OCI-LY7 (cell line): ENCODE data around the gene DTX3. TPM values are rescaled to one million over a fixed set of nuclear protein-coding genes. Genes with fewer than 3 reads are reported as not detected.
"Not testable (repeated sequence)": the region's sequence is repeated elsewhere in the genome, so short reads cannot be mapped to it uniquely, and the experiment has no call there.

Experiments
- BruUV-seq: library from RNA; stranded (reverse); fragments of 400-500 nt; replicated peaks from 2 replicates; lab custom pipeline; 2021; lab: Mats Ljungman, UMichigan
- CTCF ChIA-PET: fragments of 300-600 bp; sonication (Branson Sonifier 250); formaldehyde crosslinking; loops from one replicate; lab custom pipeline; 2022; ENCODE audit warnings: antibody characterized with exemption; ENCODE audit not compliant: unreplicated experiment; lab: Charles Lee
- POLR2A ChIA-PET: fragments of 300-600 bp; sonication (Branson Sonifier 250); formaldehyde crosslinking; loops from one replicate; lab custom pipeline; 2022; ENCODE audit warnings: antibody characterized with exemption; lab: Charles Lee
- DNase-seq: peaks from one replicate; pipeline ENCODE4 v3.0.0-alpha.2; 2015; ENCODE audit warnings: low spot score
- H2AFZ ChIP-seq: fragments of 200-600 bp; sonication (generic), shearing (Covaris generic); 2 replicates; pipeline ENCODE4 v1.6.1; 2014; ENCODE audit warnings: mild to moderate bottlenecking, antibody characterized with exemption, low read length, moderate library complexity
- H3K27ac ChIP-seq: fragments of 200-600 bp; sonication (generic); 2 replicates; pipeline ENCODE4 v1.5.1; 2014; ENCODE audit warnings: mixed run types, low read depth, mild to moderate bottlenecking, moderate library complexity, low read length, inconsistent platforms; ENCODE audit not compliant: poor library complexity, severe bottlenecking
- H3K36me3 ChIP-seq: fragments of 200-600 bp; sonication (generic); 2 replicates; pipeline ENCODE4 v1.6.1; 2014; ENCODE audit warnings: mild to moderate bottlenecking, antibody characterized with exemption, low read length, moderate library complexity, mixed read lengths; ENCODE audit not compliant: insufficient read depth
- H3K4me1 ChIP-seq: fragments of 200-600 bp; sonication (generic); 2 replicates; pipeline ENCODE4 v1.5.1; 2014; ENCODE audit warnings: mild to moderate bottlenecking, low read length; ENCODE audit not compliant: insufficient read depth, poor library complexity, severe bottlenecking
- H3K4me2 ChIP-seq: fragments of 200-600 bp; sonication (generic); 2 replicates; pipeline ENCODE4 v1.6.1; 2014; ENCODE audit warnings: mild to moderate bottlenecking, low read length
- H3K4me3 ChIP-seq: fragments of 200-600 bp; sonication (generic); 2 replicates; pipeline ENCODE4 v1.5.1; 2014; ENCODE audit warnings: mild to moderate bottlenecking, low read depth, low read length; ENCODE audit not compliant: poor library complexity, severe bottlenecking
- H3K79me2 ChIP-seq: fragments of 200-600 bp; sonication (generic); 2 replicates; pipeline ENCODE4 v1.6.1; 2016; ENCODE audit warnings: low read depth, mild to moderate bottlenecking, low read length, moderate library complexity, mixed read lengths; ENCODE audit not compliant: insufficient read depth
- H3K9me2 ChIP-seq: fragments of 200-600 bp; sonication (generic); 2 replicates; pipeline ENCODE4 v1.6.1; 2016; ENCODE audit warnings: mild to moderate bottlenecking, low read length, mixed read lengths; ENCODE audit not compliant: insufficient read depth
- H3K9me3 ChIP-seq: fragments of 200-600 bp; sonication (generic); 2 replicates; pipeline ENCODE4 v1.6.1; 2014; ENCODE audit warnings: mild to moderate bottlenecking, mixed run types, low read length, mixed read lengths
- H4K20me1 ChIP-seq: fragments of 200-600 bp; sonication (generic); 2 replicates; pipeline ENCODE4 v1.6.1; 2014; ENCODE audit warnings: mild to moderate bottlenecking, antibody characterized with exemption, low read length, moderate library complexity, mixed read lengths; ENCODE audit not compliant: insufficient read depth
- EZH2phosphoT487 ChIP-seq: fragments of 200-600 bp; sonication (generic); IDR thresholded peaks from 2 replicates; pipeline ENCODE4 v1.6.1; 2018; ENCODE audit warnings: low read depth, borderline replicate concordance, mild to moderate bottlenecking, mixed run types, antibody characterized with exemption, low read length, moderate library complexity, mixed read lengths
- intact Hi-C: fragments of 100-400 bp; cut with micrococcal nuclease; formaldehyde crosslinking; loops from one replicate; pipeline ENCODE4 v1.10.0; 2022; ENCODE audit not compliant: unreplicated experiment
- total RNA-seq, 2 experiments: library from RNA; depleted of rRNA in 1 of 2; stranded (reverse); fragments of >200 nt in 1 of 2; shearing (Covaris generic) in 1 of 2; gene quantifications; 2 replicates each; pipeline ENCODE4 v1.2.3, GENCODE V29; 2014 to 2022
- TF ChIP-seq, protein P1 (sequence below): fragments of 200-600 bp; sonication (generic); conservative IDR thresholded peaks from 2 replicates; pipeline ENCODE4 v1.5.1; 2014; ENCODE audit warnings: mild to moderate bottlenecking, antibody characterized with exemption, low read length, moderate library complexity, mixed read lengths

Gene DTX3
- total RNA-seq, 2 experiments from 2014 or later, result not detected

DNA sequence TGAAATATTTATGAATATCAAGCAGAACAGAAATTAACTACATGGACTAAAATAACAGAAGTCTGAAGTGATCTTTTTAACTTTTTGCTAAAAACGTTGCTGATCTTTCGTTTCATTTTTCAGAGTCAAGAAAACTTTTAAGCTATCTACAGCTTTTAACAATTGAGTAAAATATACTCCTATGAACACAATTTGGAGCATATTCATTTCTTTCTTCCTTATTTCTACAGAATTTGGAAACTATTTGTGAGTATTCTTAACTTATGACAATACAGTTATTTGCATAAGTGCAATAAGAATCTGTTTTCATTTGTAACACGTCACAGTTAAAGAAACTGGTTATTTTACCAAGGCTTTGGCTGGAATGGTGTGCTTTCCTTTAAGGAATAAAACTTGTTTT lies 49.4 kb downstream of the DTX3 start:
- no peak for DNase-seq
- Histone ChIP-seq H3K9me3 (peaks cover 7% of the 10 kb centered on the region), H3K4me2 (no peak overlapping the region), H3K27ac (no peak overlapping the region), H3K36me3 (no peaks in the 10 kb centered on the region), H3K4me3 (no peak overlapping the region), H3K79me2 (no peaks in the 10 kb centered on the region), H4K20me1 (no peaks in the 10 kb centered on the region), H3K9me2 (no peaks in the 10 kb centered on the region), H2AFZ (no peak overlapping the region), H3K4me1 (no peaks in the 10 kb centered on the region)
- intact Hi-C loops, result no loop called here
- no TSS peak for BruUV-seq
- POLR2A ChIA-PET, result interaction anchor here (0.7 kb wide), 2 partner anchors 356 to 772 kb away, joined by 3 read pairs; no protein-coding TSS in a partner anchor
- CTCF ChIA-PET, result no interaction called here
- TF ChIP-seq, protein P1, sequence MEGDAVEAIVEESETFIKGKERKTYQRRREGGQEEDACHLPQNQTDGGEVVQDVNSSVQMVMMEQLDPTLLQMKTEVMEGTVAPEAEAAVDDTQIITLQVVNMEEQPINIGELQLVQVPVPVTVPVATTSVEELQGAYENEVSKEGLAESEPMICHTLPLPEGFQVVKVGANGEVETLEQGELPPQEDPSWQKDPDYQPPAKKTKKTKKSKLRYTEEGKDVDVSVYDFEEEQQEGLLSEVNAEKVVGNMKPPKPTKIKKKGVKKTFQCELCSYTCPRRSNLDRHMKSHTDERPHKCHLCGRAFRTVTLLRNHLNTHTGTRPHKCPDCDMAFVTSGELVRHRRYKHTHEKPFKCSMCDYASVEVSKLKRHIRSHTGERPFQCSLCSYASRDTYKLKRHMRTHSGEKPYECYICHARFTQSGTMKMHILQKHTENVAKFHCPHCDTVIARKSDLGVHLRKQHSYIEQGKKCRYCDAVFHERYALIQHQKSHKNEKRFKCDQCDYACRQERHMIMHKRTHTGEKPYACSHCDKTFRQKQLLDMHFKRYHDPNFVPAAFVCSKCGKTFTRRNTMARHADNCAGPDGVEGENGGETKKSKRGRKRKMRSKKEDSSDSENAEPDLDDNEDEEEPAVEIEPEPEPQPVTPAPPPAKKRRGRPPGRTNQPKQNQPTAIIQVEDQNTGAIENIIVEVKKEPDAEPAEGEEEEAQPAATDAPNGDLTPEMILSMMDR, result no peak
- no peak for TF ChIP-seq EZH2phosphoT487

DNA sequence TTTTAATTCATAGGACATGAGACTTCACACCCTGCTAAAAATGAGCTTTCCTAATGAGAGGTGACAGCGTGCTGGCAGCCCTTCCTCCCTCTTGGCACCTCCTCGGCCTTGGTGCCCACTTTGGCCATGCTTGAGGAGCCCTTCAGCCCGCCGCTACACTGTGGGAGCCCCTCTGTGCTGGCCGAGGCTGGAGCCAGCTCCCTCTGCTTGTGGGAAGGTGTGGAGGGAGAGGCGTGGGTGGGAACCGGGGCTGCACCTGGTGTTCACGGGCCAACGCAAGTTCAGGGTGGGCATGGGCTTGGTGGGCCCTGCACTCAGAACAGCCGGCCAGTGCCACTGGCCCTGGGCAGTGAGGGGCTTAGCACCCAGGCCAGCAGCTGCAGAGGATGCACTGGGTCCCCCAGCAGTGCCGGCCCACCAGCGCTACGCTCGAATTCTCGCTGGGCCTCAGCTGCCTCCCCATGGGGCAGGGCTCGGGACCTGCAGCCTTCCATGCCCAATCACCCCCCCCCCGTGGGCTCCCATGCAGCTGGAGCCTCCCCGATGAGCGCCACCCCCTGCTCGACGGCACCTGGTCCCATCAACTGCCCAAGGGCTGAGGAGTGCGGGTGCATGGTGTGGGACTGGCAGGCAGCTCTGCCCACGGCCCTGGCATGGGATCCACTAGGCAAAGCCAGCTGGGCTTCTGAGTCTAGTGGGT lies 51.1 kb downstream of the DTX3 start:
- H3K27ac ChIP-seq, result no peak overlapping the region
- CTCF ChIA-PET, result no interaction called here
- POLR2A ChIA-PET, result interaction anchor here (0.7 kb wide), 1 partner anchor 758 kb away, joined by 3 read pairs; no protein-coding TSS in a partner anchor
- TF ChIP-seq, protein P1, result no peak
- no peak for TF ChIP-seq EZH2phosphoT487
- no peak overlapping the region for H2AFZ ChIP-seq
- BruUV-seq, result no TSS peak
- H4K20me1 ChIP-seq, result no peaks in the 10 kb centered on the region
- H3K4me1 ChIP-seq, result no peaks in the 10 kb centered on the region
- H3K9me3 ChIP-seq, result peaks cover 7% of the 10 kb centered on the region
- H3K9me2 ChIP-seq, result no peaks in the 10 kb centered on the region
- intact Hi-C loops, result no loop called here
- no peaks in the 10 kb centered on the region for H3K36me3 ChIP-seq
- no peak overlapping the region for H3K4me3 ChIP-seq
- no peak overlapping the region for H3K4me2 ChIP-seq
- H3K79me2 ChIP-seq, result no peaks in the 10 kb centered on the region
- no peak for DNase-seq

DNA sequence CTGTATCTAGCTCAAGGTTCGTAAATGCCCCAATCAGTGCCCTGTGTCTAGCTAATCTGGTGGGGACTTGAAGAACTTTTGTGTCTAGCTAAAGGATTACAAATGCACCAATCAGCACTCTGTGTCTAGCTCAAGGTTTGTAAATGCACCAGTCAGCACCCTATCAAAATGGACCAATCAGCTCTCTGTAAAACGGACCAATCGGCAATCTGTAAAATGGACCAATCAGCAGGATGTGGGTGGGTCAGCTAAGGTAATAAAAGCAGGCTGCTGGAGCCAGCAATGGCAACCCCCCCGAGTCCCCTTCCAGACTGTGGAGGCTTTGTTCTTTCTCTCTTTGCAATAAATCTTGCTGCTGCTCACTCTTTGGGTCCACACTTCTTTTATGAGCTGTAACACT lies 51.8 kb downstream of the DTX3 start:
- H3K79me2 ChIP-seq, DNase-seq, H3K4me2 ChIP-seq, H3K9me2 ChIP-seq, H3K4me3 ChIP-seq, intact Hi-C loops, H4K20me1 ChIP-seq, BruUV-seq, H3K36me3 ChIP-seq, H3K27ac ChIP-seq, H3K4me1 ChIP-seq, H2AFZ ChIP-seq: not testable (repeated sequence)
- ChIA-PET CTCF (interaction anchor here (1.0 kb wide), 1 partner anchor 72 kb away, joined by 3 read pairs; no protein-coding TSS in a partner anchor), POLR2A (interaction anchor here (0.6 kb wide), 1 partner anchor 220 kb away, joined by 5 read pairs; no protein-coding TSS in a partner anchor)
- peaks cover 13% of the 10 kb centered on the region for H3K9me3 ChIP-seq
